ENCODE data around the gene ANAPC1. TPM values are rescaled to one million over a fixed set of nuclear protein-coding genes. Genes with fewer than 3 reads are reported as not detected.
A peak's percentile ranks its signal among the peaks of the same experiment; 100 is the strongest.

The ANAPC1 gene
- total RNA-seq (10 to 100 TPM; 31.7 to 54.6 TPM), polyA plus RNA-seq (ENCODE audit: insufficient read length in 2 of 2) (10 to 100 TPM; 17.4 to 18.4 TPM)
- long read RNA-seq, donor 1, partial matches to known transcripts: 0 of 3 reads
- long read RNA-seq, donor 1, other reads (novel, unspliced or antisense): 0 of 3 reads
- long read RNA-seq, donor 2, partial matches to known transcripts: 0 of 1 reads
- long read RNA-seq, donor 2, other reads (novel, unspliced or antisense): 0 of 1 reads
- long read RNA-seq, donor 3, partial matches to known transcripts: 0 of 2 reads
- long read RNA-seq, donor 3, other reads (novel, unspliced or antisense): 0 of 2 reads
- long read RNA-seq, donor 4, partial matches to known transcripts: 0 of 4 reads
- long read RNA-seq, donor 4, other reads (novel, unspliced or antisense): 0 of 4 reads

- peak in 4 of 6 donors; percentile 76 to 96 (median 90) for DNase-seq (ENCODE audit: low read depth in 4 of 6, low spot score in 6 of 6)
- peaks cover 4% of the 10 kb centered on the region for H3K36me3 ChIP-seq (ENCODE audit: control insufficient read depth, insufficient read depth, low read length)
- 0% methylated on average over 71 of the region's 73 CpGs for WGBS (ENCODE audit: insufficient coverage)
- peak within 1 kb of the TSS; percentile 84 for H3K4me3 ChIP-seq (ENCODE audit: low read depth, low read length)
- no peaks in the 10 kb centered on the region for H3K27me3 ChIP-seq (ENCODE audit: control insufficient read depth, insufficient read depth, low read length)
- H3K4me1 ChIP-seq (ENCODE audit: control insufficient read depth, insufficient read depth, low read length): peaks cover 12% of the 10 kb centered on the region
- H3K9me3 ChIP-seq (ENCODE audit: control insufficient read depth, insufficient read depth, low read length): no peaks in the 10 kb centered on the region
- peak within 1 kb of the TSS; percentile 84 for H3K27ac ChIP-seq (ENCODE audit: low read depth, low read length)
Measured at GRCh38 chr2:111883661-111884591, at the start of gene ANAPC1. ANAPC1 (minus strand) TSS chr2:111884193; CDS start chr2:111880825, 3,368 bp downstream.

GRCh38 chr2:111932841-111933291 lies 48.9 kb upstream of the ANAPC1 start:
- Histone ChIP-seq H3K4me3 (ENCODE audit: low read depth, low read length) (no peak overlapping the region), H3K27ac (ENCODE audit: low read depth, low read length) (no peak overlapping the region), H3K9me3 (ENCODE audit: control insufficient read depth, insufficient read depth, low read length) (no peaks in the 10 kb centered on the region), H3K4me1 (ENCODE audit: control insufficient read depth, insufficient read depth, low read length) (peaks cover 6% of the 10 kb centered on the region), H3K27me3 (ENCODE audit: control insufficient read depth, insufficient read depth, low read length) (no peaks in the 10 kb centered on the region), H3K36me3 (ENCODE audit: control insufficient read depth, insufficient read depth, low read length) (peaks cover 4% of the 10 kb centered on the region)
- no peak for DNase-seq (ENCODE audit: low read depth in 4 of 6, low spot score in 6 of 6)
- WGBS (ENCODE audit: insufficient coverage): 100% methylated on average over 3 of the region's 4 CpGs

DNA sequence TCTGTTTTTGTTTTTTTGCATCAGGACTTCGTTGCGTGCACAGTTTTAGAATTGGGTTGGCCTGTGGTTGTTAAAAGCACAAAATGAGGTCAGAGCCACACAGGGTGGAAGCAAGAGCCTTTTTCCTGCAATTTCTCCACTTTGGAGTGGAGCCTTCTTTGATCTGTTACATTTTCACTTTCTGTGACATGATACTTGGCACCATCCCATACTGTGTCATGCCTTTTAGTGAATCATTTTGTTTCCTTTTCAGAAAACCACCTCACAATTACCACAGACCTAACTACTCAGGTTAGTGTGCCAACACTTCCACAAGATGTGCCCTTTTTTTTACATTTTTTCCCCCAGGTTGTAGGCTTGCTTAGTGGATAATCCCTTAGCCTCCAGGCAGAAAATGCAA lies 46.9 kb upstream of the ANAPC1 start:
- no peaks in the 10 kb centered on the region for H3K27me3 ChIP-seq (ENCODE audit: control insufficient read depth, insufficient read depth, low read length)
- no peaks in the 10 kb centered on the region for H3K9me3 ChIP-seq (ENCODE audit: control insufficient read depth, insufficient read depth, low read length)
- peaks cover 4% of the 10 kb centered on the region for H3K36me3 ChIP-seq (ENCODE audit: control insufficient read depth, insufficient read depth, low read length)
- DNase-seq (ENCODE audit: low read depth in 4 of 6, low spot score in 6 of 6): peak in 1 of 6 donors; percentile 31
- peak overlapping the region; percentile 57 for H3K27ac ChIP-seq (ENCODE audit: low read depth, low read length)
- peaks cover 15% of the 10 kb centered on the region for H3K4me1 ChIP-seq (ENCODE audit: control insufficient read depth, insufficient read depth, low read length)
- H3K4me3 ChIP-seq (ENCODE audit: low read depth, low read length): no peak overlapping the region
- no CpG with 5 or more reads among the region's 2 CpGs for WGBS (ENCODE audit: insufficient coverage)

GRCh38 chr2:111930409-111930808 lies 46.4 kb upstream of the ANAPC1 start:
- Histone ChIP-seq H3K27ac (ENCODE audit: low read depth, low read length) (peak overlapping the region; percentile 57), H3K9me3 (ENCODE audit: control insufficient read depth, insufficient read depth, low read length) (no peaks in the 10 kb centered on the region), H3K4me3 (ENCODE audit: low read depth, low read length) (no peak overlapping the region), H3K27me3 (ENCODE audit: control insufficient read depth, insufficient read depth, low read length) (no peaks in the 10 kb centered on the region), H3K4me1 (ENCODE audit: control insufficient read depth, insufficient read depth, low read length) (peaks cover 15% of the 10 kb centered on the region), H3K36me3 (ENCODE audit: control insufficient read depth, insufficient read depth, low read length) (peaks cover 4% of the 10 kb centered on the region)
- WGBS (ENCODE audit: insufficient coverage): no CpG with 5 or more reads among the region's 6 CpGs
- no peak for DNase-seq (ENCODE audit: low read depth in 4 of 6, low spot score in 6 of 6)

GRCh38 chr2:111927723-111928122 lies 43.7 kb upstream of the ANAPC1 start:
- H3K36me3 ChIP-seq (ENCODE audit: control insufficient read depth, insufficient read depth, low read length): peaks cover 4% of the 10 kb centered on the region
- DNase-seq (ENCODE audit: low read depth in 4 of 6, low spot score in 6 of 6): no peak
- WGBS (ENCODE audit: insufficient coverage): 74% methylated on average over 2 of the region's 2 CpGs
- no peaks in the 10 kb centered on the region for H3K27me3 ChIP-seq (ENCODE audit: control insufficient read depth, insufficient read depth, low read length)
- H3K4me1 ChIP-seq (ENCODE audit: control insufficient read depth, insufficient read depth, low read length): peaks cover 15% of the 10 kb centered on the region
- no peak overlapping the region for H3K27ac ChIP-seq (ENCODE audit: low read depth, low read length)
- H3K9me3 ChIP-seq (ENCODE audit: control insufficient read depth, insufficient read depth, low read length): no peaks in the 10 kb centered on the region
- H3K4me3 ChIP-seq (ENCODE audit: low read depth, low read length): no peak overlapping the region

- Histone ChIP-seq H3K4me1 (ENCODE audit: control insufficient read depth, insufficient read depth, low read length) (peaks cover 17% of the 10 kb centered on the region), H3K27me3 (ENCODE audit: control insufficient read depth, insufficient read depth, low read length) (no peaks in the 10 kb centered on the region), H3K4me3 (ENCODE audit: low read depth, low read length) (no peak overlapping the region), H3K27ac (ENCODE audit: low read depth, low read length) (no peak overlapping the region), H3K9me3 (ENCODE audit: control insufficient read depth, insufficient read depth, low read length) (no peaks in the 10 kb centered on the region), H3K36me3 (ENCODE audit: control insufficient read depth, insufficient read depth, low read length) (no peaks in the 10 kb centered on the region)
- 95% methylated on average over 3 of the region's 3 CpGs for whole genome bisulfite sequencing (ENCODE audit: insufficient coverage)
- no peak for DNase-seq (ENCODE audit: low read depth in 4 of 6, low spot score in 6 of 6)
Measured at GRCh38 chr2:111924617-111925107, 40.7 kb upstream of the ANAPC1 start.

GRCh38 chr2:111923276-111923804 lies 39.3 kb upstream of the ANAPC1 start:
- 71% methylated on average over 4 of the region's 4 CpGs for WGBS (ENCODE audit: insufficient coverage)
- no peak for DNase-seq (ENCODE audit: low read depth in 4 of 6, low spot score in 6 of 6)
- Histone ChIP-seq H3K27ac (ENCODE audit: low read depth, low read length) (no peak overlapping the region), H3K4me1 (ENCODE audit: control insufficient read depth, insufficient read depth, low read length) (peaks cover 21% of the 10 kb centered on the region), H3K36me3 (ENCODE audit: control insufficient read depth, insufficient read depth, low read length) (no peaks in the 10 kb centered on the region), H3K9me3 (ENCODE audit: control insufficient read depth, insufficient read depth, low read length) (no peaks in the 10 kb centered on the region), H3K27me3 (ENCODE audit: control insufficient read depth, insufficient read depth, low read length) (no peaks in the 10 kb centered on the region), H3K4me3 (ENCODE audit: low read depth, low read length) (no peak overlapping the region)

DNA sequence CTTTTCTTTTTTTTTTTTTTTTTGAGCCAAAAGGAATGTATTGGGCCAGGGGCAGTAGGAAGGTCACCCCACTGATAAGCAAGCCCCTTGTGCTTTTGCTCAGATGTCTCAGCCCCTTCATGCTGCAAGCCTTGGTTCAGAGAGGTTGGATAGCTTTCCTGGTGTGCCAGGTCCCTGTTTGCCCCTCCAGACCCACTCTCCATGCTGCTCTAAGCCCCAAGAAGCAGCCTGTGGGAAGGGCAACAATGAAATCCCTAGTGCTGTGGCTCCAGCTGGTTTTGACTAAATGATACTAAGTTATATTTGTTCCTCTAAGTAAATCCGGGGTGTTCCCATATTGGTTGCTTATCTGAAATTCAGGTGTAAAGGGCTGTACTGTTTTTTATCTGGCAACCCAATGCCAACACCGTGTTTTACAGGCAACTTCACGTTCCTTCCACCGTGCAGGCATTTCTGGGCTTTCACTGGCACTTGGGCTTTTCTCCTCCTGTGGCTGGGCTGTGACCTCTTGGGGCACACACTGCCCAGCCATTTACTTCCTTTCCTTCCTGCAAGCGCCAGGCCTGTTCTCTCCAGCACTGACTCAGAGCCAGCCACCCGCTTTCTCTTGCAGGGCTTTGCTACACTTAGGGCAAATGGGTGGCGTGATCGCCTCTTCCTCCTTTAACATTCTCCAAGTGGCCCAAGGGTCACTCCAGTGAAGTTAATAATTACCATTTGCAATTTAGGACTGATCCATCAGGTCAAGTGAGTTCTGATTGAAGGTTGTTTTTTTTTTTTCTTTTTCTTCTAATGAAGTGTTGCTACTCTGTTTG lies 36.0 kb upstream of the ANAPC1 start:
- DNase-seq (ENCODE audit: low read depth in 4 of 6, low spot score in 6 of 6): no peak
- Histone ChIP-seq H3K4me3 (ENCODE audit: low read depth, low read length) (no peak overlapping the region), H3K36me3 (ENCODE audit: control insufficient read depth, insufficient read depth, low read length) (no peaks in the 10 kb centered on the region), H3K27me3 (ENCODE audit: control insufficient read depth, insufficient read depth, low read length) (no peaks in the 10 kb centered on the region), H3K27ac (ENCODE audit: low read depth, low read length) (no peak overlapping the region), H3K4me1 (ENCODE audit: control insufficient read depth, insufficient read depth, low read length) (peaks cover 11% of the 10 kb centered on the region), H3K9me3 (ENCODE audit: control insufficient read depth, insufficient read depth, low read length) (no peaks in the 10 kb centered on the region)
- WGBS (ENCODE audit: insufficient coverage): 67% methylated on average over 3 of the region's 8 CpGs

GRCh38 chr2:111919365-111919764 lies 35.4 kb upstream of the ANAPC1 start:
- DNase-seq (ENCODE audit: low read depth in 4 of 6, low spot score in 6 of 6): no peak
- H3K27ac ChIP-seq (ENCODE audit: low read depth, low read length): no peak overlapping the region

More at GRCh38 chr2:111919365-111919764, 35.4 kb upstream of the ANAPC1 start:
- Histone ChIP-seq H3K27me3 (ENCODE audit: control insufficient read depth, insufficient read depth, low read length) (no peaks in the 10 kb centered on the region), H3K4me1 (ENCODE audit: control insufficient read depth, insufficient read depth, low read length) (peaks cover 11% of the 10 kb centered on the region), H3K36me3 (ENCODE audit: control insufficient read depth, insufficient read depth, low read length) (no peaks in the 10 kb centered on the region), H3K4me3 (ENCODE audit: low read depth, low read length) (no peak overlapping the region), H3K9me3 (ENCODE audit: control insufficient read depth, insufficient read depth, low read length) (no peaks in the 10 kb centered on the region)
- WGBS (ENCODE audit: insufficient coverage): 62% methylated on average over 2 of the region's 2 CpGs

Data from spinal cord (tissue), 10 donors.